A549 treated with ZK216348 at 1 μM for 4 hours (cell line): ENCODE measurements around the gene BRME1. TPM values are rescaled to one million over a fixed set of nuclear protein-coding genes. Genes with fewer than 3 reads are reported as not detected.

Experiments
- total RNA-seq: library from RNA; stranded (reverse); fragments of 200-300 nt; extraction: Qiagen RNA extraction; gene quantifications from 5 replicates; pipeline ENCODE4 v1.2.3, GENCODE V29; 2022; ENCODE audit warnings: low read depth

The BRME1 gene
- total RNA-seq: 0.14 to 0.85 TPM (median 0.56 TPM) in 4 of 5 replicates, not detected in the other

DNA sequence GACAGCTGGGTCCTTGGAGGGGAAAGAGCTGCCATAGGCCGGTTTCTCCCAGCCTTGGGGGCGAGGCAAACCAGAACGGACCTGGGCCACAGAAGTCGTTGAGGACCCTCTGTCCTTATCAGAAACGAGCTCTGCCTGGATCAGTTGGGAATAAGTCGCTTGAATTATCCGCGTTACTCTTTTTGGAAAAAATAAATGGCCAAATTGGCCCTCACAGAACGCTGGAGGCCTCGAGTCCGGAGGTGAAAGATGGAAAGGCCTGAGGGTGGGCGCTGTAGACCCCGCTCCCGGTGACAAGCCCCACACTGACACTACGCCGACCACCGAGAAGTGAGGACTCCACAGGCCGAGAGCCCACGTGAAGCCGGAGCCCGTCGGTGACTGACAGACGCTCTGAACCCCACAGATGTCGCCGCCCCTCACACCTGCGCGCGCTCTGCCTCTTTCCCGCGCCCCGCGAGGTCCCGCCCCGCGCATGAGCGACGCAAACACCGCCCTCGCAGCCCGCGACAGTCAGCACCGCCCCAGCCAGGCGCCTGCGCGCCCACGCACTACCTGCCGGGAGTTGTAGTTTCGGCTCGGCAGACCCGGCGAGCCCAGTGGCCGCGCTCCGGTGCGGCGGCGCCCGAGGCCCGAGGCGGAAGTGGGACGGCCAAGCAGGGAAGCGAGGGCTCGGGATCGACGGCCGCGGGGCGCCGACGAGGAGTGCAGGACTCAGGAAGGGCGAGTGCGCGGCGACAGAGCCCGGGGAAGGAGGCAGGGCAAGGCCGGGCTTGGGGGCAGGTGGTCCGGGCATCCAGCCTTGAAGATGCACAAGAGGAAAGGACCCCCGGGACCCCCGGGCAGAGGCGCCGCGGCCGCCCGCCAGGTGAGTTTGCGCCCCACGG, at the start of gene BRME1, which contains the start of gene CC2D1A:
TSS of gene BRME1 (minus strand) at position 484 of the 887 bp plus-strand sequence. CDS start 1,225 bp downstream, outside the sequence.
TSS of gene CC2D1A (plus strand) at position 568 of the 887 bp plus-strand sequence. CDS start at position 809, 241 bp downstream.

DNA sequence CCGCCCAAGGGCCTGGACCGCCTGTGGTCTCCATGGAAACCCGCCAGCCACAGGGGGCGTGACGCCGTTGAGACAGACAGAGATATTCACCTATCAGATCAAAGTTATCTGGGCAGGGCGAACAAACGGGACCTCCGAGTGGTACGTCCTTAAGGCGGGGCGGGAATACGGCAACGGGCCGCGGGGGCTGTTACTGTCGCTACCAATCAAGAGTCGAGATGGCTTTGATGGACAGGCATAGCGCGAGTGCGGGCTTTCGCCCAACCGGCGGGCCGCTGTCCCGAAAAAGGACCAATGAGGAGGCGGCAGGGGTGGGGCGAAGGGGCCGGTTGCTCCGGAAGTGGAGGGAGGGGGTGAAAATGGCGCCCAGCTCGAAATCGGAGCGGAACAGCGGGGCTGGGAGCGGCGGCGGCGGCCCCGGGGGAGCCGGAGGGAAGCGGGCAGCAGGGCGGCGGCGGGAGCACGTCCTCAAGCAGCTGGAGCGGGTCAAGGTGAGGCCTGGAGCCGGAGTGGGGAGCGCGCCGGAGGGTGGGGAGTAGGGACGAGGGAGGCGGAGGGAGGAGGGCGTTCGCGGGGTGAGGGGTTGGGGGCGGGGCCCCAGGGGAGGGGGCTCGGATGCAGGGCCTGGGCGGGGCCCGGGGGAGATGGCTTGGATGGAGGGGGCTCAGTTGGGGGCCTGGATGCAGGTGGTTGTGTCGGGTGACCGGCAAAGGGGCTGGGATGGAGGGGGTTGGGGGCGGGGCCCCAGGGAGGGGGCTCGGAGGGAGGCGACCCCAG, 46.4 kb upstream of the BRME1 start, which contains the start of gene DCAF15:
TSS of gene DCAF15 (plus strand) at position 356 of the 777 bp plus-strand sequence. CDS start at position 360, 4 bp downstream.

DNA sequence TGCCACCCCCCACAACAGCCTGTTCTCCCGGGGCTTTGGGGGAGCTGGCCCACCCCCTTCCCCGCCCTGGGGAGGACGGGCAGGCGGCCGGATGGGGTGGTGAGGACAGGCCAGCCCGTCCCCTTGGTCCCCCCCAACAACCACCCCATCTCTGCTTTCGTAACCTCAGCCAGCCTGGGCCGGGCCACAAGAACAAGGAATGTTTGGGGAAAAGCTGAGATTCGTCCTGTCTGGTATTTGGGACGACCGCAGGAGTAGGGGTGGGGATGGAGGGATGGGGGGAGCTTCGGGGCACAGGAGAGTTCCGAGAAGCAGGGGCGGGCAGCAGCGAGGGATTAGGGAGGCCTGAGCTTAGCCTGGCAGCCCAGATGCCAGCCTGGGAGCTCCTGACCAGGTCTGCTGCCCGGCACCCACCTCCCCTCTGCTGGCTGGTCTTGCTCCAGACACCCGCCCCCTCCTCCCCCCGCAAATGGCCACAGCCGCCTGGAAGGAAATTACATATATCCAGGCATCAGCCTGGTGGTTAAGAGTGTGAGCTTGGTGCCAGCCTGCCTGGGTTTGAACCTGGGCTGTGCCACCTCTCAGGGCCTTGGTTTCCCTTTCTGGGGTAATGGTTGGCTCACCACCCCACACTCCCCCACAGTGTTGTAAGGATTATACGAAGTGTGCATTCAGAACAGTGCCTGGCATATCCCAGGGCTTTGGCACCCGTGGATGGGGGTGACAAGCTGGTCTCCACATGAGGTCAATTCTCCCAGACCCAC, 32.6 kb upstream of the BRME1 start, which contains the start of gene PODNL1:
TSS of gene PODNL1 (minus strand) at position 117 of the 764 bp plus-strand sequence. CDS start 236 bp downstream, outside the sequence.

DNA sequence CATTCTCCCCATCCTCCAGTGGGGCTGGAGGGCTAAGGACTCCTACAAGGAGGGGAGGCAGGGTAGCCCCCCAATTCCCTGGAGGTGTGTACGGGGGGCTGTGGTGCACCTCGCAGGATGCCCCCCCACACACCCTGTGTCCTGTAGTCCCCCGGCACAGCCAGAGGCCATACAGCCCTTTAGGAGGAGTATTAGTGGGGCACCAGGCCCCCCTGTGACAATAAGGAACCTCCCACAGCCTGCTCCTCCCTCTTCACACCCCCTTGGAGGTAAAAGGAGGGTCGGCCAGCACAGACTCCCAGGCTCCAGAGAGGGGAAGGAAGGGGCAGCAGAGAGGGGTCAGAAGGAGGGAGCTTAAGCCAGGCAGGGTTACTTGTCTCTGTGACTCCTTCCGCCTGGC, 29.1 kb downstream of the BRME1 start, which contains the start of gene NANOS3:
TSS of gene NANOS3 (plus strand) at position 301 of the 400 bp plus-strand sequence. CDS start 115 bp downstream, outside the sequence.

Other genes starting within 250 kb of the BRME1 start
- gene MRI1, start 141.6 kb downstream of the BRME1 start, total RNA-seq: 7.5 to 16.6 TPM (median 15.4 TPM) in 5 replicates
- 139 to 203 TPM (median 187 TPM) in 5 replicates for gene C19orf53, start 131.7 kb downstream of the BRME1 start, total RNA-seq
- 3.2 to 6.8 TPM (median 6.0 TPM) in 5 replicates for gene ZSWIM4, start 110.7 kb downstream of the BRME1 start, total RNA-seq
- 2.3 to 3.7 TPM (median 2.6 TPM) in 5 replicates for gene NANOS3, start 29.0 kb downstream of the BRME1 start, total RNA-seq
- gene CC2D1A, start 84 bp upstream of the BRME1 start, total RNA-seq: 7.6 to 11.7 TPM (median 10.5 TPM) in 5 replicates
- 0.95 to 1.7 TPM (median 1.0 TPM) in 5 replicates for gene PODNL1, start 32.3 kb upstream of the BRME1 start, total RNA-seq
- gene DCAF15, start 46.4 kb upstream of the BRME1 start, total RNA-seq: 14.5 to 26.5 TPM (median 22.0 TPM) in 5 replicates
- gene RFX1, start 100.2 kb upstream of the BRME1 start, total RNA-seq: 2.2 to 6.5 TPM (median 5.8 TPM) in 5 replicates
- gene RLN3, start 122.0 kb upstream of the BRME1 start, total RNA-seq: not detected in 5 replicates
- 5.7 to 10.9 TPM (median 9.8 TPM) in 5 replicates for gene IL27RA, start 125.6 kb upstream of the BRME1 start, total RNA-seq
- 1.4 to 3.5 TPM (median 1.8 TPM) in 5 replicates for gene PALM3, start 156.0 kb upstream of the BRME1 start, total RNA-seq
- 2.1 to 5.4 TPM (median 3.9 TPM) in 5 replicates for gene MISP3, start 166.7 kb upstream of the BRME1 start, total RNA-seq
- gene C19orf67, start 179.7 kb upstream of the BRME1 start, total RNA-seq: not detected in 5 replicates
- 25.4 to 49.0 TPM (median 42.9 TPM) in 5 replicates for gene SAMD1, start 184.6 kb upstream of the BRME1 start, total RNA-seq
- 33.3 to 37.7 TPM (median 34.9 TPM) in 5 replicates for gene PRKACA, start 211.6 kb upstream of the BRME1 start, total RNA-seq
- gene ASF1B, start 230.5 kb upstream of the BRME1 start, total RNA-seq: 24.7 to 33.8 TPM (median 33.5 TPM) in 5 replicates